Adrenal gland (tissue), 12 donors: Measurements from ENCODE around the gene PTPRN2. TPM values are rescaled to one million over a fixed set of nuclear protein-coding genes. Genes with fewer than 3 reads are reported as not detected.

Experiments
- DNase-seq, 7 donors: peaks; one replicate each; pipeline ENCODE4 v3.0.0-alpha.2; 2019 to 2020
- H3K27ac ChIP-seq, 5 donors: fragments of 200-600 bp; sonication (generic) in 4 of 5; 1 replicate in 3 of 5; 2 replicates in 2 of 5; pipeline versions ENCODE4 v1.5.1 to v1.8.0; 2016 to 2020; ENCODE audit warnings: mild to moderate bottlenecking in 1 of 5
- H3K27me3 ChIP-seq: fragments of 200-600 bp; 2 replicates; pipeline ENCODE4 v1.8.0; 2021
- H3K36me3 ChIP-seq, 2 donors: fragments of 200-600 bp; replicated peaks in 1 of 2; 1 replicate in 1 of 2; 2 replicates in 1 of 2; pipeline versions ENCODE4 v1.5.1 to v1.8.0; 2018 to 2022
- H3K4me1 ChIP-seq, 2 donors: fragments of 200-600 bp; replicated peaks in 1 of 2; 1 replicate in 1 of 2; 2 replicates in 1 of 2; pipeline versions ENCODE4 v1.5.1 to v1.8.0; 2018 to 2021
- H3K4me3 ChIP-seq, 4 donors: fragments of 200-600 bp; sonication (generic) in 3 of 4; one replicate each; pipeline ENCODE4 v1.5.1; 2016 to 2018
- H3K9me3 ChIP-seq, 3 donors: fragments of 200-600 bp; sonication (generic) in 1 of 3; replicated peaks in 1 of 3; 1 replicate in 2 of 3; 2 replicates in 1 of 3; pipeline versions ENCODE4 v1.5.1 to v1.8.0; 2016 to 2021
- POLR2A ChIP-seq, 2 donors: fragments of 450-650 bp; IDR thresholded peaks; one replicate each; pipeline ENCODE4 v1.6.1; 2017; ENCODE audit warnings: antibody characterized with exemption in 2 of 2, mild to moderate bottlenecking in 2 of 2, moderate library complexity in 1 of 2
- WGBS, 4 donors: extraction: QIAGEN DNeasy Blood & Tissue Kit in 2 of 4; methylation state at CpG; one replicate each; pipeline versions ENCODE4 v1.1.5 to v1.1.7; 2013 to 2017; 5-methylcytosine and 5-hydroxymethylcytosine counted together
- intact Hi-C, 2 donors: fragments of 100-400 bp; cut with DNase I; formaldehyde crosslinking; loops; one replicate each; pipeline versions ENCODE4 v1.14.1 to v1.15.0; 2022 to 2023
- polyA plus RNA-seq, 3 donors: library from polyadenylated mRNA; stranded (reverse); fragments of 200-250 nt in 2 of 3; fragments of 350-450 nt in 1 of 3; fragmentation: Illumina TruSeq in 1 of 3; extraction: RNeasy Lipid Tissue Mini Kit (QIAGEN cat#74804) in 1 of 3; gene quantifications; one replicate each; pipeline ENCODE4 v1.2.3, GENCODE V29; 2013 to 2014
- total RNA-seq, 9 donors: library from RNA; depleted of rRNA in 4 of 9; stranded (reverse); fragments of >200 nt in 4 of 9; fragments of 120-200 nt in 1 of 9; fragmentation: NEBNext Ultra II Directional in 1 of 9; extraction: Animal tissue kit (Norgen Biotek cat#: 25700) in 1 of 9; gene quantifications; one replicate each; pipeline versions ENCODE4 v1.1.0 to v1.2.4, GENCODE V29; 2013 to 2023
- TF ChIP-seq, protein P1 (sequence below), 6 experiments: fragments of 450-650 bp in 4 of 6; fragments of 200-600 bp in 2 of 6; sonication (generic) in 1 of 6; IDR thresholded peaks; 1 replicate in 5 of 6; 2 replicates in 1 of 6; pipeline versions ENCODE4 v1.5.1 to v1.8.0; 2016 to 2021; ENCODE audit warnings: antibody characterized with exemption in 6 of 6, mild to moderate bottlenecking in 2 of 6, moderate library complexity in 1 of 6
- donor health status: healthy with polysubstance abuse.
- donor health status: Bipolar disorder and iron deficiency.
- donor health status: DM: yes; HTN: yes; CAD: no.
- donor health status: DM: no; HTN: no; CAD: no.
- donor health status: DM: no; HTN: no; CAD: no.
- donor health status: DM: yes; HTN: yes; CAD: no.

The PTPRN2 gene
- total and polyA plus RNA-seq, 12 donors, result 2.2 to 16.2 (median 3.4) TPM

DNA sequence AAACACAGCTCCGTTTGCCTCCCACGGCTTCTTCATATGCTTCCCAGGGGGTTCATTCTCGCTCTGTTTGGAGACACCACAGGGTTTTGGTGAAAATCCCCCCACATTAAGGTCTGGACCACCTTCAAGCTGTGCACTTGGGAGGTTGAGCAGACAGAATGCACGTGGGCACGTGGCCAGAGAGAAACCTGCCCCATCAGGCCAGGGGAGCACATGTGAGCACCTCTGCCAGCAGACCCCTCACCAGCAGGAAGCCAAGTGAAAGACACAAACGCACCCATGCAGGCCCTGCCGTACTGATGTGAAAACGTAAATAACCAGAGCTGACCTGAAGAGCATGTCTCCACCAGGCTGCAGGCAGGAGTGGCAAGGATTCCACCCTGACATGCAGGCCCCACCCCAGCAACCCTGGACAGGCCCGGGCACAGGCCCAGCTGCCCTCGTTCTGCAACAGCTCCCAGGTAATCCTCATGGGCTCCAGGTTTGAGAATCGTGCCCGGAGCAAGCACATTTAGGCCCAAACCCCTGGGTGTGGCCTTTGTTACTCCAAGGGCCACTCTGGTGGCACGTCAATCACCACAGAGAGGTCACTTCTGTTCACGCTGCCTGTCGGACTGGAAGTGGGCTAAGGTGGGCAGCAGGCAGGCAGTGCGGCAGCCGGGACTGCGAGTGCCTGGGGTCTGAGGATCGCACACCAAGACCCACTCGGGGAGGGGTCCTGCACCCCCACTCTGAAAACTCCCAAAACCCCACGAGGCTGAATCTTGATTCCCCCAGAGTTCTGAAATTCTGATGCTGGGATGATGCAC, 184.4 kb downstream of the PTPRN2 start:
- TF ChIP-seq, protein P1, sequence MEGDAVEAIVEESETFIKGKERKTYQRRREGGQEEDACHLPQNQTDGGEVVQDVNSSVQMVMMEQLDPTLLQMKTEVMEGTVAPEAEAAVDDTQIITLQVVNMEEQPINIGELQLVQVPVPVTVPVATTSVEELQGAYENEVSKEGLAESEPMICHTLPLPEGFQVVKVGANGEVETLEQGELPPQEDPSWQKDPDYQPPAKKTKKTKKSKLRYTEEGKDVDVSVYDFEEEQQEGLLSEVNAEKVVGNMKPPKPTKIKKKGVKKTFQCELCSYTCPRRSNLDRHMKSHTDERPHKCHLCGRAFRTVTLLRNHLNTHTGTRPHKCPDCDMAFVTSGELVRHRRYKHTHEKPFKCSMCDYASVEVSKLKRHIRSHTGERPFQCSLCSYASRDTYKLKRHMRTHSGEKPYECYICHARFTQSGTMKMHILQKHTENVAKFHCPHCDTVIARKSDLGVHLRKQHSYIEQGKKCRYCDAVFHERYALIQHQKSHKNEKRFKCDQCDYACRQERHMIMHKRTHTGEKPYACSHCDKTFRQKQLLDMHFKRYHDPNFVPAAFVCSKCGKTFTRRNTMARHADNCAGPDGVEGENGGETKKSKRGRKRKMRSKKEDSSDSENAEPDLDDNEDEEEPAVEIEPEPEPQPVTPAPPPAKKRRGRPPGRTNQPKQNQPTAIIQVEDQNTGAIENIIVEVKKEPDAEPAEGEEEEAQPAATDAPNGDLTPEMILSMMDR (IDR thresholded peaks at IDR 0.05), result no peak
- no peak for TF ChIP-seq POLR2A (IDR thresholded peaks at IDR 0.05)
- no peaks in the 10 kb centered on the region for H3K36me3 ChIP-seq
- intact Hi-C loops, result no loop called here
- H3K9me3 ChIP-seq, result no peaks in the 10 kb centered on the region
- H3K4me1 ChIP-seq, result no peaks in the 10 kb centered on the region
- WGBS, 4 donors, result 63 to 80% (median 74%) methylated on average over 13 to 21 of the region's 21 CpGs
- no peak overlapping the region for H3K4me3 ChIP-seq
- H3K27me3 ChIP-seq, result no peaks in the 10 kb centered on the region
- no peak overlapping the region for H3K27ac ChIP-seq
- DNase-seq, result no peak

GRCh38 chr7:158402471-158402870, 185.2 kb downstream of the PTPRN2 start:
- intact Hi-C loops, result no loop called here
- no peaks in the 10 kb centered on the region for H3K36me3 ChIP-seq
- WGBS, 4 donors, result 51 to 54% (median 52%) methylated on average over 7 to 11 of the region's 11 CpGs
- no peak for TF ChIP-seq POLR2A (IDR thresholded peaks at IDR 0.05)
- H3K27me3 ChIP-seq, result no peaks in the 10 kb centered on the region
- H3K9me3 ChIP-seq, result no peaks in the 10 kb centered on the region
- no peak overlapping the region for H3K27ac ChIP-seq
- no peaks in the 10 kb centered on the region for H3K4me1 ChIP-seq
- H3K4me3 ChIP-seq, result no peak overlapping the region
- DNase-seq, result no peak

GRCh38 chr7:158401826-158402225, 185.8 kb downstream of the PTPRN2 start:
- Histone ChIP-seq H3K9me3 (no peaks in the 10 kb centered on the region), H3K4me1 (no peaks in the 10 kb centered on the region), H3K4me3 (no peak overlapping the region), H3K27ac (no peak overlapping the region), H3K36me3 (no peaks in the 10 kb centered on the region), H3K27me3 (no peaks in the 10 kb centered on the region)
- no peak for TF ChIP-seq POLR2A (IDR thresholded peaks at IDR 0.05)
- TF ChIP-seq, protein P1 (IDR thresholded peaks at IDR 0.05), result no peak
- intact Hi-C loops, result no loop called here
- no peak for DNase-seq
- 70 to 78% (median 72%) methylated on average over 9 to 10 of the region's 10 CpGs for WGBS, 4 donors

DNA sequence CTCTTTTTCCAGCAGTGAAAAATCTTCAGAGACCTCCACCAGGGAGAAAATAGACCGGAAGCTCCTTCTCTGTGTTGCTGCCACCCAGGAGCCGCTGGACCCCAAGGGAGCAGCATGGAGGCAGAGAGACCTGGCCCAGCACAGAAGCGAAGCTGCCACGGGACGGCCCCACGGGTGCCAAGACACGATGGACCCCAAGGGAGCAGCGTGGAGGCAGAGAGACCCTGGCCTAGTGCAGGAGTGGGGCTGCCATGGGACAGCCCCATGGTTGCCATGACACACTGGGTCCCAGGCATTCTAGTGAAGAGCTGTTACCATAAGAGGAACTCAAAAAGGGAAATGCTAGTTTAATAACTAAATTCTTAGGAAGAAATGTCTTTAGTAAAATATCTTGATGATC, 186.3 kb downstream of the PTPRN2 start:
- no peak overlapping the region for H3K27ac ChIP-seq
- no peaks in the 10 kb centered on the region for H3K36me3 ChIP-seq
- 77 to 84% (median 81%) methylated on average over 6 to 8 of the region's 8 CpGs for WGBS, 4 donors
- no peaks in the 10 kb centered on the region for H3K9me3 ChIP-seq
- no peaks in the 10 kb centered on the region for H3K27me3 ChIP-seq
- intact Hi-C loops, result no loop called here
- DNase-seq, result no peak
- H3K4me3 ChIP-seq, result no peak overlapping the region
- H3K4me1 ChIP-seq, result no peaks in the 10 kb centered on the region
- no peak for TF ChIP-seq POLR2A (IDR thresholded peaks at IDR 0.05)
- TF ChIP-seq, protein P1 (IDR thresholded peaks at IDR 0.05), result no peak
